Prostate gland (tissue), 2 donors: ENCODE results near the gene TMSB10.

ENCODE experiments used
- POLR2A ChIP-seq: fragments of 450-650 bp; IDR thresholded peaks from one replicate; pipeline ENCODE4 v1.6.1; 2016; ENCODE audit warnings: antibody characterized with exemption, mild to moderate bottlenecking
- POLR2AphosphoS5 ChIP-seq: sonication (generic); formaldehyde crosslinking; IDR thresholded peaks from one replicate; pipeline ENCODE4 v1.6.1; 2017; ENCODE audit warnings: antibody characterized with exemption
- TF ChIP-seq, protein P1 (sequence below), 4 experiments: fragments of 200-600 bp in 2 of 4; fragments of 450-650 bp in 2 of 4; sonication (generic) in 2 of 4; IDR thresholded peaks; 1 replicate in 3 of 4; 2 replicates in 1 of 4; pipeline ENCODE4 v1.5.1; 2016 to 2019; ENCODE audit warnings: antibody characterized with exemption in 4 of 4, mild to moderate bottlenecking in 2 of 4, moderate library complexity in 2 of 4

- TF ChIP-seq, protein P1, sequence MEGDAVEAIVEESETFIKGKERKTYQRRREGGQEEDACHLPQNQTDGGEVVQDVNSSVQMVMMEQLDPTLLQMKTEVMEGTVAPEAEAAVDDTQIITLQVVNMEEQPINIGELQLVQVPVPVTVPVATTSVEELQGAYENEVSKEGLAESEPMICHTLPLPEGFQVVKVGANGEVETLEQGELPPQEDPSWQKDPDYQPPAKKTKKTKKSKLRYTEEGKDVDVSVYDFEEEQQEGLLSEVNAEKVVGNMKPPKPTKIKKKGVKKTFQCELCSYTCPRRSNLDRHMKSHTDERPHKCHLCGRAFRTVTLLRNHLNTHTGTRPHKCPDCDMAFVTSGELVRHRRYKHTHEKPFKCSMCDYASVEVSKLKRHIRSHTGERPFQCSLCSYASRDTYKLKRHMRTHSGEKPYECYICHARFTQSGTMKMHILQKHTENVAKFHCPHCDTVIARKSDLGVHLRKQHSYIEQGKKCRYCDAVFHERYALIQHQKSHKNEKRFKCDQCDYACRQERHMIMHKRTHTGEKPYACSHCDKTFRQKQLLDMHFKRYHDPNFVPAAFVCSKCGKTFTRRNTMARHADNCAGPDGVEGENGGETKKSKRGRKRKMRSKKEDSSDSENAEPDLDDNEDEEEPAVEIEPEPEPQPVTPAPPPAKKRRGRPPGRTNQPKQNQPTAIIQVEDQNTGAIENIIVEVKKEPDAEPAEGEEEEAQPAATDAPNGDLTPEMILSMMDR (IDR thresholded peaks at IDR 0.05) = no peak
- no peak for TF ChIP-seq POLR2A
- no peak for TF ChIP-seq POLR2AphosphoS5
Measured at GRCh38 chr2:84924173-84925106, 19.0 kb downstream of the TMSB10 start.
